OCI-M2 (cell line): Measurements from ENCODE around the gene SERPINE1.
"Not testable (repeated sequence)": the region's sequence is repeated elsewhere in the genome, so short reads cannot be mapped to it uniquely, and the experiment has no call there.

ENCODE experiments used
- DNase-seq: peaks from one replicate; lab custom pipeline; 2025; ENCODE audit not compliant: unreplicated experiment; lab: John Stamatoyannopoulos, UW

SERPINE1 gene

DNA sequence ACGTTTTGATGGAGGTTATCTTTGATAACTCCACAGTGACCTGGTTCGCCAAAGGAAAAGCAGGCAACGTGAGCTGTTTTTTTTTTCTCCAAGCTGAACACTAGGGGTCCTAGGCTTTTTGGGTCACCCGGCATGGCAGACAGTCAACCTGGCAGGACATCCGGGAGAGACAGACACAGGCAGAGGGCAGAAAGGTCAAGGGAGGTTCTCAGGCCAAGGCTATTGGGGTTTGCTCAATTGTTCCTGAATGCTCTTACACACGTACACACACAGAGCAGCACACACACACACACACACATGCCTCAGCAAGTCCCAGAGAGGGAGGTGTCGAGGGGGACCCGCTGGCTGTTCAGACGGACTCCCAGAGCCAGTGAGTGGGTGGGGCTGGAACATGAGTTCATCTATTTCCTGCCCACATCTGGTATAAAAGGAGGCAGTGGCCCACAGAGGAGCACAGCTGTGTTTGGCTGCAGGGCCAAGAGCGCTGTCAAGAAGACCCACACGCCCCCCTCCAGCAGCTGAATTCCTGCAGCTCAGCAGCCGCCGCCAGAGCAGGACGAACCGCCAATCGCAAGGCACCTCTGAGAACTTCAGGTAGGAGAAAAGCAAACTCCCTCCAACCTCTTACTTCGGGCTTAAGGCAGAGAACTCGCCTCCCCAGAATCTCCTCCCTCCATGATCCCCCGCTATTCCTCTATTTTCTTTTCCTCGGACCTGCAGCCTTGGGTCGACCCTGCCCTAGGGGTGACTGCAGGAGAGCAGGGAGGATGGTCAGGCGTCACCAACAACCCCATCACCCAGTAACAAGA, at the start of gene SERPINE1:
Gene SERPINE1, plus strand, starts transcription at position 454 of the 809 bp plus-strand sequence. CDS start 1,290 bp downstream, outside the sequence.
- no peak for DNase-seq

DNA sequence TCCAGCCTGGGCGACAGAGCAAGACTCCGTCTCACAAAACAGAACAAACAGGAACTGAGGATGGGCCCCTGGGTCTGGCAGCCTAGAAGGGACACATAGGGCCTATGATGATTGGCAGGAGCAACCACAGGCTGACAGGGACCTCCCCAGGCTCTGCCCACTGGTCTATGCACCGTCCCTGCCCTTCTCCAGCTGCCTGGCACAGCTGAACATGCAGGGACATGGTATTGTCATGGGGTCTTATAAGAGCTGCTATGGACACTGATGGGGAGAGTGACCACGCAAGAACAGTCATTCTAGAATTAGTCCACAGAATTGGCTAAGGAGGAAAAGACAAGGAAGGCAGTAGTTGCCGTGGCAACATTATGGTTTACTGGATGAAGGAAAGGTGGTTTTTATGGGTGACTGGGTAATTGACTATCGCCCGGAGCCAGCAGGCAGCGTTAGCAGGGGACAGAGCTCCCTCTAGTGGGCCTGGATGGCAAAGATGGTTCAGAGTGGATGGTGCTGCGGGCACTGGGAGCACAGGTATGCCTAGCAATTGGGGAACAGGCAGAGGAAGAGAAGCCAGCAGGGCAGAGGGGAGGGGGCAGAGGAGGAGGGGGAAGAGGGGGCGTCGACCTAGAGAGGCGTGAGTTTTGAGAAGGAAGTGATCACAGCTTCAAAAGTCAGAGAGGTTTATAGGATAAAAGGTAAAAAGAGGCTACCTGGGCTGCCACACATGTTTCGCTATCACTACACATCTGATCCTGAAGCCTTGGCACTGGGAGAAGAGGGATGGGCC, 49.4 kb upstream of the SERPINE1 start:
- DNase-seq, result peak; percentile 29

DNA sequence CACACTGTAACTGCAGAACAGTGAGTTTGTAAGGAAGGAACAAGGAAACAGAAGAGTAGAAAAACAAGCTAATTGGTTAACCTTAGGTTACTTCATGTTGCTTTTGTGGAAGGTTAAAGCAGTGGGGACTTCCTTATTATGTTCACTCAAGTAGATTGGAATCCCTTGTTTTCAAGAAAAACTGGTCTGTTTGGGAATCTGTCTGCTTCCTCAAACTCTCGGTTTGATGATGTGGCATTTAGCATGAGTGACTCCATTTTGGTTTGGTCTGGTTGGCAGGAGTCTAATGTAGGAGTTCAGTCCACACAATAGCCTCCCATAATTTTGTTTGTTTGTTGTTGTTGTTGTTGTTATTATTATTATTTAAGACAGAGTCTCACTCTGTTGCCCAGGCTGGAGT, 45.5 kb upstream of the SERPINE1 start:
- no peak for DNase-seq

DNA sequence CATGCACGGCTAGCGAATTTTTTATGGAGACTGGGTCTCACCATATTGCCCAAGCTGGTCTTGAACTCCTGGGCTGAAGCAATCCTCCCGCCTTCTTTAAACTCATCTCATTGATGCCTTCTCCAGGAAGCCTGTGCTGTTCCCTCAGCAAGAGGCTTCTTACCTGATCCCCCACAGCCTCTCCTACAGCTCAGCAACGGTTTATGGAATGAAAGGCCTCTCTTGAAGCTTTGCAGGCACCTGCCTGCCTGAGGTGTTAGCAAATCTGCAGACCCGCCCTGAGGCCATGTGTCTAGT, 42.1 kb upstream of the SERPINE1 start:
- DNase-seq, result no peak

DNA sequence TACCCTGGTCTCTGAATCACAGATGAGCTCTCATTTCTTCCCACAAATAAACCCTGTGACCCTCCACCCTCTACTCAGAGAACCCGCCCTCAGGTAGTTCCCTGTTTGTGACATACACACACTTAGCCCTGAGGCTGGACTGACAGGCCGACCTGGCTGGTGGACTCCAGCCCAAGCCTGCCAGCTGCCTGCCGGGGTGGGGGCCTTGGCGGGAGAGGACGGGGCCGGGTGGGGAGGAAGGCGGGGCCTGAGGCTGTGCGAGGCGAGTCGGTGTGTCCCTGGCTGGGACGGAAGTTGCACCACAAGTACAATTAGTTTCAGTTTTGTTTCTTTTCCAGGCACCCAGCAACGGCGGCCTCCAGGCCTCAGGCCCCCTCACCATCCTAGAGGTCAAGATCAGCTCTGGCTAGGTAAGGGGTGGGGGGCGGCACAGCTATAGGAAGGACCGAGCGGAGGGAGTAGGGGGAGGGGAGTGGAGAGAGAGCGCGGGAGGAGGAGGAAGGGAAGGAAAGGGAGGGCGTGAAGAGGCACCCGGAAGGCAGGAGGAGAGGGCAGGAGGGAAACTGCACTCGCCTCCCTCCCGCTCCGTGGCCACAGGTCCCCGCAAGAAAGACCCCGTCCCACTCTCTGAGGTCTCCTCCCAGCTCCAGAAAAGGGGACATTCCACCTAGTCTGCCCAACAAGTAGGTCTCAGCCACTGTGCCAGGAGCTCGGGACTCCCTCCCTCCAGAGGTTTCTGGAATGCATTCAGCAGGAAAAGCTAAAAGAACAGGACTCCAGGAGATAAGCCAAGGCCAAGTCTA, 41.5 kb upstream of the SERPINE1 start, which contains the start of gene TRIM56:
Gene TRIM56, plus strand, starts transcription at position 320 of the 803 bp plus-strand sequence. CDS start 1,832 bp downstream, outside the sequence.
- no peak for DNase-seq

DNA sequence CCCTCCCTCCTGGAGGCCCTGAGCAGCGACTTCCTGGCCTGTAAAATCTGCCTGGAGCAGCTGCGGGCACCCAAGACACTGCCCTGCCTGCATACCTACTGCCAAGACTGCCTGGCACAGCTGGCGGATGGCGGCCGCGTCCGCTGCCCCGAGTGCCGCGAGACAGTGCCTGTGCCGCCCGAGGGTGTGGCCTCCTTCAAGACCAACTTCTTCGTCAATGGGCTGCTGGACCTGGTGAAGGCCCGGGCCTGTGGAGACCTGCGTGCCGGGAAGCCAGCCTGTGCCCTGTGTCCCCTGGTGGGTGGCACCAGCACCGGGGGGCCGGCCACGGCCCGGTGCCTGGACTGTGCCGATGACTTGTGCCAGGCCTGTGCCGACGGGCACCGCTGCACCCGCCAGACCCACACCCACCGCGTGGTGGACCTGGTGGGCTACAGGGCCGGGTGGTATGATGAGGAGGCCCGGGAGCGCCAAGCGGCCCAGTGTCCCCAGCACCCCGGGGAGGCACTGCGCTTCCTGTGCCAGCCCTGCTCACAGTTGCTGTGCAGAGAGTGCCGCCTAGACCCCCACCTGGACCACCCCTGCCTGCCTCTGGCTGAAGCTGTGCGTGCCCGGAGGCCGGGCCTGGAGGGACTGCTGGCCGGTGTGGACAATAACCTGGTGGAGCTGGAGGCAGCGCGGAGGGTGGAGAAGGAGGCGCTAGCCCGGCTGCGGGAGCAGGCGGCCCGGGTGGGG, 39.4 kb upstream of the SERPINE1 start:
- DNase-seq, result no peak

DNA sequence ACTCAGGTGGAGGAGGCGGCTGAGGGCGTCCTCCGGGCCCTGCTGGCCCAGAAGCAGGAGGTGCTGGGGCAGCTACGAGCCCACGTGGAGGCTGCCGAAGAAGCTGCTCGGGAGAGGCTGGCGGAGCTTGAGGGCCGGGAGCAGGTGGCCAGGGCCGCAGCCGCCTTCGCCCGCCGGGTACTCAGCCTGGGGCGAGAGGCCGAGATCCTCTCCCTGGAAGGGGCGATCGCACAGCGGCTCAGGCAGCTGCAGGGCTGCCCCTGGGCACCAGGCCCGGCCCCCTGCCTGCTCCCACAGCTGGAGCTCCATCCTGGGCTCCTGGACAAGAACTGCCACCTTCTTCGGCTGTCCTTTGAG, 38.9 kb upstream of the SERPINE1 start:
- DNase-seq, result no peak

DNA sequence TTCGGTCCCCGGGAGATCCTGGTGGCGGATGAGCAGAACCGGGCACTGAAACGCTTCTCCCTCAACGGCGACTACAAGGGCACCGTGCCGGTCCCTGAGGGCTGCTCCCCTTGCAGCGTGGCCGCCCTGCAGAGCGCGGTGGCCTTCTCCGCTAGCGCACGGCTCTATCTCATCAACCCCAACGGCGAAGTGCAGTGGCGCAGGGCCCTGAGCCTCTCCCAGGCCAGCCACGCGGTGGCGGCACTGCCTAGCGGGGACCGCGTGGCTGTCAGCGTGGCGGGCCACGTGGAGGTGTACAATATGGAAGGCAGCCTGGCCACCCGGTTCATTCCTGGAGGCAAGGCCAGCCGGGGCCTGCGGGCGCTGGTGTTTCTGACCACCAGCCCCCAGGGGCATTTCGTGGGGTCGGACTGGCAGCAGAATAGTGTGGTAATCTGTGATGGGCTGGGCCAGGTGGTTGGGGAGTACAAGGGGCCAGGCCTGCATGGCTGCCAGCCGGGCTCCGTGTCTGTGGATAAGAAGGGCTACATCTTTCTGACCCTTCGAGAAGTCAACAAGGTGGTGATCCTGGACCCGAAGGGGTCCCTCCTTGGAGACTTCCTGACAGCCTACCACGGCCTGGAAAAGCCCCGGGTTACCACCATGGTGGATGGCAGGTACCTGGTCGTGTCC, 37.9 kb upstream of the SERPINE1 start:
- no peak for DNase-seq

DNA sequence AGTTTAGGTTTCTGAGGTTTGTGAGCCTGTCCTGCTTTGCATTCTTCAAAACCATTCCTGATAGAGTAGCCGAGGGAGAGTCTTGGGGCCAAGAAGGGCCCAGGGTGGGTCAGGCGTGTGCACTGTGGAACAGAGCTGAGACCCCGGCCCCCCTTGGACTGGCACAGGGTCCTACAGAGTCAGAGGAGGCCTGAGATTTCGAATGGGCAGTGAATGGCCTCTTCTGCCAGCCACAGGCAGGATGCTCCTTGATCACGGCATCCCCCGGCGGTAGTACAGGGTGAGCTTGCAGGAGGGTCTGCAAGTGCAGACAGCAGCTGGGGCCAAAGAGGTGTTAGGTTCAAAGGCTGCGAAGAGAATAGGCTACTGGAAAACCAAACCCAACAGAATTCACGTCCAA, 37.0 kb upstream of the SERPINE1 start:
- no peak for DNase-seq

DNA sequence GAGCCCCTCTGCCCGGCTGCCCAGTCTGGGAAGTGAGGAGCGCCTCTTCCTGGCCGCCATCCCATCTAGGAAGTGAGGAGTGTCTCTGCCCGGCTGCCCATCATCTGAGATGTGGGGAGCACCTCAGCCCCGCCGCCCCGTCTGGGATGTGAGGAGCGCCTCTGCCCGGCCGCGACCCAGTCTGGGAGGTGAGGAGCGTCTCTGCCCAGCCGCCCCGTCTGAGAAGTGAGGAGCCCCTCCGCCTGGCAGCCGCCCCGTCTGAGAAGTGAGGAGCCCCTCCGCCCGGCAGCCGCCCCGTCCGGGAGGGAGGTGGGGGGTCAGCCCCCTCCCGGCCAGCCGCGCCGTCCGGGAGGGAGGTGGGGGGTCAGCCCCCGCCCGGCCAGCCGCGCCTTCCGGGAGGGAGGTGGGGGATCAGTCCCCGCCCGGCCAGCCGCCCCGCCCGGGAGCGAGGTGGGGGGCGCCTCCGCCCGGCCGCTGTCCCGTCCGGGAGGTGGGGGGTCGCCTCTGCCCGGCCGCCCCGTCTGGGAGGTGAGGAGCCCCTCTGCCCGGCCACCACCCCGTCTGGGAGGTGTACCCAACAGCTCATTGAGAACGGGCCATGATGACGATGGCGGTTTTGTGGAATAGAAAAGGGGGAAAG, 34.5 kb upstream of the SERPINE1 start:
- DNase-seq, result not testable (repeated sequence)

DNA sequence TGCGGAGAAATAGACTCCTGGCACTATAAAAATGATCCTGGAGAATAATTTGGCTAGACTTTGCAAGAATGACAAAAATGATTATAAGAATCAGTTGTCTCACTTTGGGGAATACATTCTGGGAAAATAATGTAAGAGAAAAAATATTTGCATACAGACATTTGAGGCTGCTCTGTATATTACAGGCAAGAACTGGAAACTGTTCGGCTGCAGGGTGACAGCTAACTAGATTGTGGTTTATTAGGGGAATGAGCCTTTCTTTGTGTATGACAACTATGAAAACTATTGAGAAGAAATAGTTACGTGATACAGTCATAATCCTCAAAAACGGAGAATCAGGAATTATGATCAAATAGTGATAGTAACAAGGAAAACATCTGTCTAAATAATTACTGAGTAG, 33.0 kb upstream of the SERPINE1 start:
- DNase-seq, result no peak

DNA sequence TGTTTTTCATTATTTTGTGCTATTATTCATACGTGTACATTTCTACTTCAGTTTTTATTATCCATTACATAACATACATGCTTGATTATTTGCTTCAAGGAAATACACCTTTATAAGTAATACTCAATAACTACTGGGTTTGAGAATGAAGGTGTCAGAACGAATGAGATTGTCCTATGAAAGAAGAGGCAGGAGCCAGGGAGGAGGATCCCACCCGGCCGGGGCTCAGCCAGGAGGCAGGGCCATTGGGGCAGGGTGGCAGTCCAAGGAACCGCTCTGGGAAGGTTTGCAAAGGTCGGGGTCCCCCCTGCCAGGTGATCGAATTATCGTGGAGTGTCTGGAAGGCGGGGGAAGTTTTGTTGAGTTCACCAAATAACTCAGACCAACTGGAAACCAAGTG, 32.5 kb upstream of the SERPINE1 start:
- DNase-seq, result no peak

DNA sequence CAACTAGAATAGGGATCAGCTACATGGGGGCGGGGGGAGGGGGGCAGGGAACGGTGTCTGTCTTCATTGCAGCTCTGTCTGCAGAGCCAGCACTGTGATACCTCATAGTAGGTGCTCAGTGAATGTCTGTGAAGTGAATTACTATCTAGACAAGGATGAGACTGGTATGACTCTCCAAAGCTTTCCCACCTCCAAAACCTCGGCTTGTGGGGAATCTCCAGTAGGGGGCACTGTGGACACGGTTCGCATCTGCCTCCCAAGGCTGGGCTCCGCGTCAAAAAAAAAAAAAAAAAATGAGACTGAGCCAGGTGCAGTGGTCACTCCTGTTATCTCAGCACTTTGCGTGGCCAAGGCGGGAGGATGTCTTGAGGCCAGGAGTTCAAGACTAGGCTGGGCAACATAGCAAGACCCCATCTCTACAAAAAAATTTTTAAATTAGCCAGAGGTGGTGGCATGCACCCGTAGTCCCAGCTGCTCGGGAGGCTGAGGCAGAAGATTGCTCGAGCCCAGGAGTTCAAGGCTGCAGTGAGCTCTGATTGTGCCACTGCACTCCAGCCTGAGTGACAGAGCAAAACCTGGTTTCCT, 32.0 kb upstream of the SERPINE1 start:
- DNase-seq, result no peak

DNA sequence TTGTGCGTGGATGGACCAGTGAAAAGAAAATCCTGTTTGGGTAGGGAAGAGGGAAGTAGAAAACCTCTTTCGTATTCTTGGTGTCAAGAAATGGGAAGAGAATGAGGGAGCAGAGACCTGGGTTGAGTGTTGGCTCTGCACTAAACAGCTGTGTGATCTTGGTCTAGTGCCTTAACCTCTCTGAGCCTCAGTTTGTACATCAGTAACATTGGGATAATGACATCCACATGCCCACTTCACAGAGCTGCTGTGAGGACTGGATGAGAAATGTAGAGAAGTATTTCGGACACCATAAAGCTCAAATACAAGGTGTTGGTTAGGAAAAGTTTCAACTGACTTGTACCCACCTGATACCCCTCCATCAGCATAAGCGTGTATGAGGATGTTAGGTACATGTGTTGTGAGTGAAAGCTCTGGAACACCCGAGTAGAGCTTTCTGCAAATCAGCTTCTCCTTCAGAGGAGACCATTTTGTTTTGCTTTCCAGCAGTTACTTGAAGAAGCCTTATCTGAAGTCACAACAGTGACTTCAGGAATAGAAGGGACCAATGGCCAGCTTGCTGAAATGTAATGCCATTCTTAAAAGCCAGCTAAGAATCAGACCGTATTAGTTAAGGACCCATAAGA, 30.5 kb upstream of the SERPINE1 start:
- DNase-seq, result no peak

DNA sequence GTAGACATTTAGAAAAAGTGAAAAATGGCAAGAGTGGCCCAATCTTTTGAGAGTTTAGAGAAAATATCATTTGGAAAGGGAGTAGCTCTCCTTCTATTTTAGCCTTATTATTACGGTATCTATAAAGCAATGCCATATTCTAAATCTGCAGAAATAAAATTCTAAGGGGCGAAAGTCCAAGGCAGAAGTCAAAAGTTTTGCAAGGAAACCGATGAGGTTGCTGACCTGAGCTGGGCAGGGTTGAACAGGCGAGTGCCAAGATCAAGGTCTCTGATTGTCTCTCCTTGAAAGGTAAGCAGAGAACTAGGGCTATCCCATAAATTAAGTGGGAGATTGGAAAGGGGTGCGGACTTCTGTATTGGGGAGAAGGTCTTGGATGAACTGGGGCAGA, 30.0 kb upstream of the SERPINE1 start:
- DNase-seq, result no peak

DNA sequence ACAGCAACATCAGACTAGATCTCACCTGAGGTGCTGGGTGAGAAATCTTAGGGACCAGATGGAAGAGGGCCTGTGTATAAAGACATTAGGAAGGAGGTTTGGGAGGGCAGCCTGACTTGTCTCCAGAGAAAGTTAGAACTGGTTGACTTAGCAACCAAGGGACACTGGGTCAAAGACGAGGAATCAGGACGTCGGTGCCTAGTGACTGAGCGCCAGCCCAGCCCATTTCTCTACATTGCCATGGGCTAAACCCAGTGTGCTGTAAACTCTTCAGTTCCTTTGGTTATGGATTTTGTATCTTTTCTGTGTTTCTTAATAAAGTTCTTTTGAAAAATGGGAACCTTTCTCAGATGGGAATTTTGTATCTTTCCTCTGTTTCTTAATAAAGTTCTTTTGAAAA, 29.3 kb upstream of the SERPINE1 start:
- DNase-seq, result no peak

DNA sequence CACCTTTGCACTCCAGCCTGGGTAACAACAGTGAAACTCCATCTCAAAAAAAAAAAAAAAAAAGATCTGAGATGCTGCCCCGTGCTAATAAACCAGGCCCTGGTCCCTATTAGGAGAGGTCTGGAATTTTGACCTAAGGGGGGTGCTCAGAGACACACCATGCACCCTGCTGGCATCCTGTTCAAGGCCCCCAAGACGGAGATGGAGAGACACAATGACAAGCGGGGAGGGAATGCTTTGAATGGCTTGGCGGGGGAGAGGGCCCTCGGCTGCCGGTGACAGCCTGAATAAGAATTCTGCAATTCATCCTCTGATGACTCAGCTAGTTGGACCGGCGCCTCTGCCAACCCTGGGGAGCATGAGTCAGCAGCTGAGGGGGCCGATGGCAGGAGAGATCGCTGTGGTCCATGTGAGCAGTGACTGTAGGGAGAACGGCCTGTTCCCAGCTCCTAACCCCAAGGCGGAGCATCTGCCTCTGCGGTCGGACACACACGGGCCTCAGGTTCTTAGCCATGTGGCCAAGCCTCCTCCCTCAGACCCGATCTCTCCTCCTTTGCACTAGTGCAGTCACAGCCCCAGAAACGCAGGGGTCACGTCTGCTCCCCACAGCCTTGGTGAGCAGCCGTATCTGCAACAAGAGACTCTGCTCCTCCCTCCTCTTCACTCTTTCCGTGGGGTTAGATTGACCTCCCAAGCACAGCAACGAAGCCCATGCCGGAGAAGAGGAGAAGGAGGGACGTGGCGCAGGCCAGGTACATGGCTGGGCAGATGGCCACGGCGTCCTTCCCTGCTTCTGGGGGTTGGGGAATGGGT, 26.7 kb upstream of the SERPINE1 start:
- DNase-seq, result peak; percentile 43
